Effector CD8-positive, alpha-beta T cell (primary cell): ENCODE results near the gene MMP24OS.

Source experiments
- DNase-seq: peaks from one replicate; lab custom pipeline; 2025; lab: John Stamatoyannopoulos, UW

The MMP24OS gene

DNA sequence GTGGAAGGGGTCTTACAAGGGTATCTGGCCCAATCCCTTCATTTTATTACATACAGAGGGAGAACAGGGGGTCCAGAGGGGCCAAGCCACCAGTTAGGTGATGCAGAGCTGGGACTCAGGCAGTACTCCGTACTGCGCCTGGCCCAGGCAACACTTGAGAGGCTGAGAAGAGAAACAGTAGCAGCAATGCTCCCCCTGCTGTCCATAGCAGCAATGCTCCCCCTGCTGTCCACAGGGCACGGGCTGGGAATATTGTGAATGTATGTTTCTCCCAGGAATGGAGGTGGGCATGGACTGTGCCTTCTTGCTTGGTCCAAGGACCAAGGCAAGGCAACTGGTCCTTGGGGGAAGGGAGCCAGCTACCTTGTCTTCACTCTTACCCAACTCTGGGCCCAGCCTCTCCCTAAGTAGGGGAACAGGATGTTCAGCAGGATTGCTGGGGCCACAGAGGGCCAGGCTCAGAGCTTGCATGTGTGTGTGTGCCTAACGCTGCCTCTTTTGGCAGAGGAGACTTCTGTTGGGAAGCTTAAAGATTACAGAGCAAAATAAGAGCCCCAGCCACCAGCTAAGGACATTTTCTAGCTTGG, 29.1 kb upstream of the MMP24OS start:
- DNase-seq = no peak

DNA sequence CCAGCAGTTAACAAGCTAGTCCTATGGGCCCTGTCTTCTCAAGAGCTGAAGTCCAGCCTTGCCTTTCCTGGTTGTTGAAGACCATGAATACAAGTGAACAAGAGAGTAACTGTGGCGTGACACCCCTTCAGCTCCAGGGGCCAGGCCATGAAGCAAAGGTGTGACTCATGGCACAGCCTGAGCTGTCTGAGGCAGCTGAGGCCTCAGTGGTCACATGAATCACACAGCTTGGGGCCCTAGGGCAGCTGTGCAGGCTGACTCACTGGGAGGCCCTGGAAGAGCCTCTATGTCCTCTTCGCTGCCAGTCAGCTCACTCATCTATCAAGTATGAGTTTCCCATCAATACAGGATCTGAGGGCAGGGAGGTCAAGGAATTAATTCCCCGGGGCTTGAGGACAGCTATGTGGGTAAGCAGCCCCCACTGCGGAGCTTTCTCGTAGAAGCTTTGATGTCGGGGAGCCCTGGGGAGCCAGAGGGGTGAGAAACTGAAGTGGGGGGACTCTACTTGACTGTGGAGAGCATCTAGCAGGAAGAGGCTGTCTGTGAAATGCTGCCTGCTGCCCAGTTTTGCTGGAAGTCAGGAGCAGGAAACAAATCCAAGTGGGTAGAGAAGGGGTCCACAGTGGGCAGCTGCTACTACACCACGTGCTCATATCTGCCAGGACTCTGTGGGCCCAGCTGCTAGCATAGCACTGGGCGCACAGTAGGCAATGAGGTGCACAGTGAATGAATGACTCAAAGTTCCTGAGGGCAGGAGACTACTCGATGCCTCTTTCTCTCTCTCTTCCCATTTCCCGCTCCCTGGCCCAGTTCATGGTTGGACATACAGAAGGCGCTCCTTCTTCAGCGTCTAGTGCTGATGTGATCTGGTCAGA, 28.0 kb upstream of the MMP24OS start:
- no peak for DNase-seq

DNA sequence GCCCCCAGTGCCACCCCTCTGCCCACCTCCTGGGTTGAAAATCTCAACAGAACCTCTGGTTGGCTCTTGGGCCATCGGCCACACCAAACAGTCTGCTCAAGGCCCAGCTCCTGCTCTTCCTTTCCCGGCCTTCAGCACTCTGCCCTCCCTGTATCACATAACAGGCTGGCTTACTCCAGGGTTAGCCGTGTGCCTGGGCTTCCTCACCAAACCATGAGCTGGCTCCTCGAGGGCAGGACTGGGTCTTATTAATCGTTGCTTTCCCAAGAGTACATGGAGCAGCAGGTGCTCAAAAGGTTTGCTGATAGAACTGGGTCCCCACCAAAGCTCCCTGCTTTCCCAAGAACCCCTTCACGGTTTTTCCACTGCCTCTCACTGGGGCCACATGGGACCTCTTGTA, 27.0 kb upstream of the MMP24OS start:
- no peak for DNase-seq

DNA sequence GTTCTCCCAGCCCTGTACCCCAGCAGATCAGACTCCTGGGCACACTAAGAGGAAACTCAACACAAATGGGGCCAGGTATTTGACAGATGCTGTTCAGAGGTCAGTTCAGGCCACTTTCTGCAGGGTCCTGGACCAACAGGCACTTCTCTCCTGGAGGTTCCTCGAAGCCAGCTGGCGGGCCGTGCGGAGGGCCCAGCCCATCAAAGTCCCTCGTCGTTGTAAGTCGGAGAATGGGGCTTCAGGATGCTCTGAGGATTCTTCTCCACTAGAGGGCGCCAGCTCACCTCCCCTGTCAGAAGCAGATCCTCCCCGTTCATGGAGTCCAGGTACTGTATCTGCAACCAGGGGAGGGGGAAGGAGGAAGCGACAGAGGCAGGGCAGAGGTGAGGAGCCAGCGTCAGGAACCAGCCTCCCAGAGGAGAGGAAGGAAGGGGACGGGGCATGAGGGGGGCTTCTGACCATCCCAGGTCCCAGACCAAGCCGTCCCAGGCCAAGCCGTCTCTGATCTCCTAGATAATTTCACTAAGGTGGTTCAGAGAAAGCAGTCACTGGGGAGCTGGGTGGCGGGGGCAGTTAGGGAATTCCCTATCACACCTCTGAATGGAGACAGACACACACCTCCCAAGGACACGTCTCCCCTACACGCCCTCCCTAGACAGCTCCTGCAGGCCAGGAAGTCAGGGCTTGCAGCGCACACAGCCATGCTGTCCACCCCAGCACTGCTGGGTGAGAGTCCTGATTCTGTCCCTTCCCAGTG, 26.0 kb upstream of the MMP24OS start:
- DNase-seq = peak; percentile 64

DNA sequence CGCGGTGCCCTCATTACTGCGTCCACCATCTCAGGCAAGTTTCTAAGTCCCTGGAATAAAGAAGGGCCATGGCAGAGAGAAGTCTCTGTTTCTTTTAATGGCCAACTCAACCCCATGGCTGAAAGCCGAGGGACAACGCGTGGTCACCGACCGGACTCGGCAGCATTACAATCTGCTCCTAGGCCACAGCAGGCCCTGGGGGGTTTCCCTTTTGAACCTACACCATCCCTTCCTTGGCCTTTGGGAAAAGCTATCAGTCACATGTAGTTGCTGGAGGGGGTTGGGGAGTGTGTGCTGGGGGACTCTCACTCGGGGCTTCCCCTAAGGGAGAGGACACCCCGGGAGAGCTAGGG, 25.4 kb upstream of the MMP24OS start:
- no peak for DNase-seq

DNA sequence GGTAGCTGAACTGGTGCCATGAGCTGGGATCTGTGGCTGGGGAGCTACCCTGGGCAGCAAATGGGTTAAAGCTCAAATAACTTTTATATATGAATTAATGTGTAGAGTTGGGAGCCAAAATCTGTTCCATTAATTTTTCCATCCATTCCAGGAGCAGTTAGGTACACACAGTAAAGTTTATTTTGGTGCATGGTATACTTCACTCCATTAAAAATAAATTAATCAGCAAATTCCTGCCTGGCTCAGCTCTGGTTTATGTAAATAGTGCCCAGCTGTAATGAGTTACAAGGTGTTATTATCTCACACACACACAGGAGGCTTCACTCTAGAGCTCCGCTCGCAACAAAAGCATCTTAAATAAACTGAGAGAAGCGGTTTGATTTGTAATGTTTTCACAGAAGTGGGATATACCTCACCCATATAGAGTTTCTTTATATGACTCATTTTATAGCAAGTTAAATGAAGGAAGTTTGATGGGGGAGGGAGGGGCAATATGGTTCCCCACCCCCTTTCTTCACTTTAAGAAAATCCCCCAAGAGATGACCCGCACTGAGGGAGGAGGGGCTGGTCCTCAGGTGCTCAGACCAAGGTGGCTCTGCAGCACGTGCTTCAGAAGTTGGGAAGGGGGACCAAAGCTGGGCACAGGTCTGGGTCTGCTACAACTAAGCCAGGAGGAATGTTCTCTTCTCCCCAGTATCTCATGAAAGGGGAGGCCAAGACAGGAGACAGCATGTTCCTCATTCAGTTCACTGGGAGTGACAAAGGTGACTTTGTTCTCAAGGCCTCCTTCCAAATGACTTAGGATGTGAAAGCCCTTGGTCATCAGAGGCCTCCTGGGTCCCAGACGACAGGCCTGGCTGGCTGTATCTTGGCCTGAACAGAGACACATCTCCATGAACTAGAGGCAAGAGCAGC, 24.8 kb upstream of the MMP24OS start:
- DNase-seq = no peak

DNA sequence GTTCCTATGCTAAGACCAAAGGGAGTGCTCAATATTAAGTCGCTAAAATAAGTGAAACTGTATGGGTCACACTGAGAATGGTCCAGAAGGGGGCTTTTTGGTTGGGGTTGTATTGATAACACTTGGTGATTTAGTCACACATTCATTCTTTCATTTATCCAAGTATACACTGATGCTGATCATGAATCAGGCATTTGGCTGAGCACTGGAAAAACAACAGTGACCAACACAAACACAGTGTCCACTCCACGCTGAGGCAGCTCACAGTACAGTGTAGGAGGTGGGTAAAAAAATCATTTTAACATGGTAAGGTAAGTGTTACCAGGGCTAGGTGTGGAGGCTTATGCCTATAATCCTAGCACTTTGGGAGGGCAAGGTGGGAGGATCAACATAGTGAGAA, 23.5 kb upstream of the MMP24OS start:
- no peak for DNase-seq

DNA sequence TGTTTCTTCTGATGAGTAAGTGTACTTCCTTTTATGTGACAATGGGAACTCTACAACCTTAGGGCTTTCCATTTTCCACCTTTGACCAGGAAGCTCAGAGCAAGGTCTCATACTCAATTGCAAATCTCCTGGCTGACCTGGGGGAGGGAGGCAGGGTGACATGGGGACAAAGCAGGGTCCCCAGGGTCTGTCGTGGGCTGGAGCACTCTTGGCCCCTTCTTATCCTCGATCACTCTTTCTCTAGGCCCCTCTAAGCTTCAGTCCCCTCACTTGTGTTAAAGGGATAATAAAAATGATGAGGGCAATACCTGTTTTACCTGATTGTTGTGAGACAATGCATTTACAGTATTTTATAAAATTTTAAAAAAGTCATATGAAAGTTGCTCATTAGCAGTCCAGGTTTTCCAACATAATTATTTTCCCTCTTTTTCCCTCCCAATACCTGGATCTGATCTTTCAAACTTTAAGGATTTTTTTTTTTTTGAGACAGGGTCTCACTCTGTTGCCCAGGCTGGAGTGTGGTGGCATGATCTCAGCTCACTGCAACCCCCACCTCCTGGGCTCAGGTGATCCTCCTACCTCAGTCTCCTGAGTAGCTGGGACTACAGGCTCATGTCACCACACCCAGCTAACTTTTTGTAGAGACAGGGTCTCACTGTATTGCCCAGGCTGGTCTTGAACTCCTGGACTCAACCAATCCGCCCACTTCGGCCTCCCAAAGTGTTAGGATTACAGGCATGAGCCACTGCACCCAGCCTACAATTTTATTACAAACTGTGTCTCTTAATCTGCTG, 22.7 kb upstream of the MMP24OS start:
- no peak for DNase-seq

DNA sequence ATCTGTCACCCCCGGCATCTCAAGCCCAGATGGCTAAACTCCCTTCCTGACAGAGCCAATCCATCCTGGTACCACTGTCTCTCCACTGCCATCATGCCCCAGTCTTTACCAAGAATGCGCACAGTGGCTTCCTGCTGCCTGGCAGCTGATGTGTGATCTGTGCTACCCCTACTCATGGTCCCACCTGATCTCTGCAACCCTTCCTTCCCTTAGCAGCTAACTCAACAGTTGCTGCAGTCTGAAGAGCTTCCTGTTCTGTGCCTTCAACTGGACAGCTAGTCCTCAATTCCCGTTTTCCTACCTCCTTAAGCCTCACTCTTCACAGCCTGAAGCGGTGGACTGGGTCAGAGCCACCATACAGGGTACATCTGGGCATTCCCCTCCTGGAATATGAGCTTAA, 21.9 kb upstream of the MMP24OS start:
- DNase-seq = no peak

DNA sequence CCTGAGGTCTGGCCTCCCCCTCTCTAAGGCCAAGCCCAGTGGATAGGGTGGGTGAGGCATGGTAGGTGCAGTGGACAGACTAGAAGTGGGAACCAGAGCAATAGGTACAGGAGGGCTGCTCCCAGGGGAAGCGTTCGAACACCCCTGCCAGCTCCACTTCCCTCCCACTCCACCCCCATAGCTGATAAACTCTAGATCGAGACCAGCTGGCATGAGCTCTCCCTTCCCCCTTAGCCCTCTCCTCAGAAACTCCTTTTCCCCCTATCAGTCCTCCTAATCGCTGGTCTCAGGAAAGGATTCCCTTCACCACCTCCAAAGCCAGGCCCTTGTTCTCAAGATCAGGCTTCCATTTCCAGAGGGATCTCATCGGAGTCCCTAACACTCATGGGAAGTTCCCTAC, 20.3 kb upstream of the MMP24OS start:
- no peak for DNase-seq

DNA sequence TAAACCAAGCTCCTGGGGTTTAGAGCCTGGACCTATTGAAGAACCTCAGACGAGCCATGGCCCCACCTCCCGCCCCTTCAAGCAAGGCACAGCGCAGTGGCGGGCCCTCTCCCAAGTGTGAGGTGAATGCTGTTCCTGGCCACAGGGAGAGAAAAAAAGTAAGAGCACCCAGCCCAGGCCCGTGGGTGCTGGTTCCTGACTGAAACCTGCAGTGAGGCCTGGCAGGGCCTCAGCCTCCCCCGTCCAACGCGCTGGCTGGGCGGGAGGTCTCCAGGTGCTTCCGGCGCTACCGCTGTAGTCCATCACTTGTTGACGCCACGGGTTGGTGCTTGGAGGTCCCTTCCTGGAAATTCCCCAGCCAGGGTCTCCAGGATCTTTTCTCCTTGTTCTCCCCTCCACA, 19.8 kb upstream of the MMP24OS start:
- DNase-seq = no peak

DNA sequence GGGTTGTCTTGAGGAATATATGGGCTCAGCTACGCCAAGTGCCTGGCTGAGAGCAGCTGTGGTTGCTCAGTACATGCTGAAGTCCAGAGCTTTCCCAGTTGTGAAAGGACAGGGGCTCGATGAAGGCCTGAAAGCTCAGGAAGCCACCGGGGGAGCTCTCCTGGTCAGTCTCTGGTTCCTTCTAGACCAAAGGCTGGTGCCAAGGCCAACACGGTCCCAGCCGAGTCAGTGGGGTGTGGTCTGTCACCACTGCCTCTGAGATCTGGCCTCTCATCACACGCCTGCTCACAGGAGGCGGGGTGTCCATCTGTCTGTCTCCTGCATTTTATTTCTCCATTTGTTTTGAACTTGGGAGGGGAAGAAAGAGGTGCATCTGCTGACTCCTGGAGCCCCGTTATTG, 19.2 kb upstream of the MMP24OS start:
- DNase-seq = no peak

DNA sequence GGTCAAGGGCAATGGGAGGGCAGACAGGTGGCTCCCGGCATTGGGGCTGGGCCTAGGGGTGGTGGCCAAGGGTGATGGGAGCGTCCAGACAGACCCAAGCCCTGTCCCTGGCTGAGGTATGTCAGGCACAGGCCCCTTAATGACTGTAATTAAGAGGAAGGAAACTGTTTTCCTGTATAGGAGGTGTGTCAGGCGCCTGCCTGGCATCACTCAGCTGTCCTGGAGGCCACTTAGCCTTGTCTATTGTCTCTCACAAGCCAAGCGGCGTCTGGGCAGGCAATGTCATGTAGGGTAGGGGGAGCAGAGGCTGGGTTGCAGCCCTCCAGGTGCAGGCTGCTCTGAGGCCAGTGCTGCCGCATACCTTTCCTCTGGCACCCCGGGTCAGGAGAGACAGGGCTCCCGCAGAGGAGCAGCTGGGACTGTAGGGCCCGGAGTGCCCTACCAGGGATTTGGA, 18.2 kb upstream of the MMP24OS start:
- DNase-seq = no peak

DNA sequence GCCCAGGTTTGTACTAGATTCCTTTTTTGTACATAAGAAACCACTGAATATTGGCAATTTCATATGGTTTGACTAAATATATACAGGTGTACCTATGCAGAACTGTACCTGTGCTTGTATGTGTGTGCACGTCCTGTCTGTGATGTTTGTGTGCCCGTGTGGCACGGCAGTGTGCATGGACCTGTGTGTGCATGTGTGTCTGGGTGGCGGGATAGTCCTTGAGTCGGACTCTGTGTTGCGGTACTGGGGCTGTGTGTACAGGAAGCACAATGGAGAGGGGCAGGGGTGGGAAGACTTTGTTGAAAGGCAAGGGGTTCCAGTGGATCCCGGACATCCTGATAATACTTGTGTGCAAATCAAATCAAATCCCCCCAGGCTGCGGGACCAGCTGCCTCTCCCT, 17.8 kb upstream of the MMP24OS start:
- DNase-seq = no peak

DNA sequence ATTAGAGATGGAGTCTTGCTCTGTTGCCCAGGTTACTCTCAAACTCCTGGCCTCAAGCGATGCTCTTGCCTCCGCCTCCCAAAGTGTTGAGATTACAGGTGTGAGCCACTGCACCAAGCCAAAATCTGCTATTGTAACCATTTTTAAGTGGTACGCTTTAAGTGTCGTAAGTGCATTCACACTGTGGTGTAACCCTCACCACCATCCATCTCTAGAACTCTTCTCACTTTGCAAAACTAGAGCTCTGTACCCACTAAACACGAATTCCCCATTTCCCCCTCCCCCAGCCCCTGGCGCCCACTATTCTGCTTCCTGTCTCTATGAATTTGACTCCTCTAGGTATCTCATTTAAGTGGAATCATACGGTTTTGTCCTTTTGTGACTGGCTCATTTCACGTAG, 17.1 kb upstream of the MMP24OS start:
- DNase-seq = no peak

DNA sequence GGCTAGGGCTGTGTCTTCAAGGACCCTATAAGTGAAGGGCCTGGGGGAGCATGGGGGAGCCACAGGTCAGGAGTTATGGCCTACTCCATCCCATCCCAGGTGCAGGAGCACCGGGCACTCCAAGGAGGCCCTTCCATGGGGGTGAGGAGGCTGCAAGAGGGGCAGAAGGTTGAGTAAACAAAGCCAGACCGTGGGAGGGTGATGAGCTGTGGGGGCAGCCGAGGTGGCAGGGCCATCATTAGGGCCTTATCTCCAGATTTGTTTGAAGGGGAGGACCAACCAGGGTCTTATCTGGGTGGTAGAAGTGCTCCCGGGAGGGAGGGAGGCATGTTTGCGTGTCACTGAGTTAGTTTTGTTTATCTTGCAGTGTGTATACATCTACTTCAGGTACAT, 16.4 kb upstream of the MMP24OS start:
- no peak for DNase-seq

DNA sequence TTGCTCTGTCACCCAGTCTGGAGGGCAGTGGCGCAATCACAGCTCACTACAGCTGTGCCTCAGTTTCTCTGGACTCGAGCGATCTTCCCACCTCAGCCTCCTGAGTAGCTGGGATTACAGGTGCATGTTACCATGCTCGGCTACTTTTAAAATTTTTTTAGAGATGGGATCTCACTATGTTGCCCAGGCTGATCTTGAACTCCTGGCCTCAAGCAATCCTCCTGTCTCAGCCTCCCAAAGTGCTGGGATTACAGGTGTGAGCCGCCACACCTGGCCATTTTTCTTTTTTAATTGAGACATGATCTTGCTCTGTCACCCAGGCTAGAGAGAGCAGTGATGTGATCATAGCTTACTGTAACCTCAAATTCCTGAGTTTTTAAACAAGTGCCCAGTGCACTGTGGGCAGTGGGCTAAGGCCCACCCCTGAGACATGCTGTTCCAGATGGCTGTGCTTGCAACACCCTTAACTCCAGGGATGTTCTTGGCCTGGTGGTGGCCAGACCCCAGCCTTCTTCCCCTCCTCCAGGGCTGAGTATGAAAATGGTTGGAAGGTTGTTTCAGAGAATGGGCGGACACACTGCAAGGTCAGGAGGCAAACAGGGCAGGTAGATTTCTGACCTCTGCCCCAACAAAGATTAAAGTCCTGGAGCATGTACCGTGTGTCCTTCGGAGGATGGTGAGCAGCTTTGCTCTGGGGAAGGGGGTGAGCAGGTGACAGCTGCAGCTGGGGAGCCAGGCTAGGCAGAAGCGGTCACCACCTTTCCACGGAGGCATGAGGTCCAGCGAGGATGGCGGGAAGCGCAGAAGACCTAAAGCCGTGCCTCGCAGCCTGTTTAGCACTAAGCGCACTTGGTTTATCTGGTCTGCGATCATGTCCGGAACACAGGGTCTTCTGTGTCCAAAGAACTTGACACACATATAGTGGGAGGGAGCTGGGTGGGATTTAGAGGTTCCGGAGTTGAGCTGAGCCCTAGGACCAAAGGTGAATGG, 15.7 kb upstream of the MMP24OS start:
- DNase-seq = no peak

DNA sequence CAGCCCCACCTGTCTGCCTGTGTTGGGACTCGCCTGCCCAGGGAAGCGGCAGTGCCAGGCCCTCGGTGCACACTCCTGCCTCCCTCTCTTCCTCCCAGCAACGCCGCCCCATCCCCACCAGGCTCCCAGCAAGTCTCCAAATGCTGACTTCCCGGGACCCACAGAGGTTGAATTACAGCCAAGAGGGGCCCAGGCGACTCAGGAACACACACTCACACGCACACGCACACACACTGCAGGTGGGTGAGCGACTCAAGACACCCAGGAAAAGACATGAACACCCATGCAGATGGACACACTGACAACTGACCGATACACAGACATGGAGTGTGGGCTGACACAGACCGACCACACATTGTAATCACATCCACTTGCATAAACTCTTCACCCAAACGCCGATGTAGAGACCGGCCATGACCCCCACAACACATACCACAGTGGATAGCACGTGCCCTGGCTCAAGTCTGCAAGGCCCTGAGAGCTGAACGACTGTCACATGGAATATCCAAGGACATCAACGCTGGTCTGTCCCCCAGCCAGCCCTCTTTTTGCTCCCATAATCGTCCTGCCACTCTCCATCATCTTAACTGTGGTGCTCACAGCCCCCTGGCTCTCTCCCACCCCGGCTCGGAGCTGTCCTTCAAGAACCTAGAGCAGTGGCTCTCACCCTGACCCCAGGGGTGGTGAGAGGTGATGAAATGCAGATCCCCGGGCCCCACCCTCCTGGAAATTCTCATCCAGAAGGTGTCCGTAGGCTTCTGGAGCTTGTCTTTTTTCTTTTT, 14.8 kb upstream of the MMP24OS start:
- DNase-seq = no peak
